HG03439 (cell line): ENCODE data around the gene EFCAB11.

Experiments used
- ATAC-seq: cut with Tn5 transposase; IDR thresholded peaks from one replicate; pipeline ENCODE4 v1.9.1; 2021; ENCODE audit warnings: mild to moderate bottlenecking, moderate library complexity; ENCODE audit not compliant: unreplicated experiment

The EFCAB11 gene

GRCh38 chr14:89957791-89958190, 3.3 kb upstream of the EFCAB11 start:
- no peak for ATAC-seq

DNA sequence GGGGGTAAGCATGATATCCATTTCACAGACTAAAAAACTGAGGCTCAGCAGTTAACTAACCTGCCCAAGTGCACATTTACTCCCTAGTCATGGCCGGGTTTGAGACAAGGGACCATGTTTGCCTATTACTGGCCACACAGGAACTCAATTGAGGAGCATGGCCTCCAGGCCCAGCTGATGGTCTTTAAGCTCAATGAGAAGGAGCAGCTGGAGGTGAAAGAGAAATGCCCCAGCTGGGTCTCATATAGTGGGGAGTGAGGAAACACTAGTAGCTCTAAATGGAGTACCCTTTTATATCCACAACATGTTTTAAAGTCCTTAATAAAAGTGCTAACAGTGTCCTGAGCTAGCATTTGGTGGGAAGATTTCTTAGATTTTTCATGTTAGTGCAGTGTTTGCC, 2.8 kb upstream of the EFCAB11 start:
- ATAC-seq = no peak

GRCh38 chr14:89956661-89957009, 2.1 kb upstream of the EFCAB11 start:
- no peak for ATAC-seq

DNA sequence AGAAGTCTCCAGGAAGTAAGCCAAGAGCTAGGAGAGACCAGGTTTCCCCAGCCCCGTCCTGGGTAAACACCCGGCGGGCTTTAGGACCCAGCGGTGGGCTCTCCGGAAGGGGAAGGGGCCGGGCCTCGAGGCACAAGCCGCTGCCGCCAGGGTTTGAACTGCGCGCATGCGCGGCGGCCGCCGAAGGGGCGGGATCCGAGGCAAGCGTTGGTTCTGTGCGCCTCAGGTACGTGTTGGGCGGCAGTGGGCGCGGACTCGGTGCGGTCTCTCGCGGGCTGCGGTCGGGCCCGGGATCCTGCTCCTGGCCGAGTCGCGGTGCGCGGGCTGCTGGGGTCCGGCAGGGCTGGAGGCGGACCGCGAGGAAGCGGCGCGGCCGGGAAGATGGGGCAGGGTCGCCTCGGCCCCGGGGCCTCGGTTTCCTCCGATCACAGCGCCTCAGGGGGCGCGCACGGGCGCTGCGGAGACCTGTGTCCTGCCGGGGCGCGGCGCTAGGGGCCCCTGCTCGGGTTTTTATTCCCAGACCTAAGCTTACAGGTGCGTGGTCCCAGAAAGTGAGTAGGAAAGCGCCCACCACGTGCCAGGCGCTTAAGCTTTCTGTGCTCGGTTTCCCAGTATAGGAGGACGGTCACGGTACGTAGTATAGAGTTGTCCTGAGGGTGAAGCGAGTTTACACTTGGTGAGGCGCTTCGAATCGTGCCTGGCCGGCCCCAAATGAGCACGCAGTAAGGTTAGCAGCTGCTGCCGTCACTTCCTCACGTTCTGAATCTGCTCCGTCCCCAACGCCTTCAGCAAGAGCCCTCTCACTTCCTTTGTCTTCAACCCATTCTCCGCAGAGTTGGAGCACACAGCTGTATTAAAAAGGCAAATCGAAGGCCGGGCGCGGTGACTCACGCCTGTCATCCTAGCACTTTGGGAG, 1.5 kb upstream of the EFCAB11 start, which contains the start of gene TDP1:
TSS of gene TDP1 (plus strand) at position 183 of the 916 bp plus-strand sequence. CDS start 7,188 bp downstream, outside the sequence.
- peak; percentile 69 for ATAC-seq

GRCh38 chr14:89955022-89955744, 653 bp upstream of the EFCAB11 start:
- ATAC-seq = peak; percentile 19

GRCh38 chr14:89953602-89954001, 928 bp downstream of the EFCAB11 start:
- ATAC-seq = no peak

DNA sequence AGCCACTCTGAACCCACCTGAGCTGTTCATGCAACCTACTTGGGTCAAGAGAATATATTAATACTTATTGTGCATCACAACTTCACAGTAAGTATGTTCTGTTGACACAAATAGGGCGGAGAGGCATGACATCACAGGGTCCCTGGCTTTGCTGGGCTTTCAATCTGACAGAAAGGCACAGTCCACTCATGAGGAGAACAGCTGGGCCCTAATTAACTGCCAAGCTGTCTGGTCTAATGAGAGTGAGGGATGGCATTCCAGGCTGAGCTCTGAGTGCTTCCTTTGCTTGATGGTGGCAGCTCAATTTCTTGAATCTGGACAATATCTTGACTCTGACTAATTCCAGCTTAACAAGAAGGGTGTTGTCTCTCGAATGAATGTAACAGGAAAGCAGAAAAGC, 2.0 kb downstream of the EFCAB11 start:
- ATAC-seq = no peak

DNA sequence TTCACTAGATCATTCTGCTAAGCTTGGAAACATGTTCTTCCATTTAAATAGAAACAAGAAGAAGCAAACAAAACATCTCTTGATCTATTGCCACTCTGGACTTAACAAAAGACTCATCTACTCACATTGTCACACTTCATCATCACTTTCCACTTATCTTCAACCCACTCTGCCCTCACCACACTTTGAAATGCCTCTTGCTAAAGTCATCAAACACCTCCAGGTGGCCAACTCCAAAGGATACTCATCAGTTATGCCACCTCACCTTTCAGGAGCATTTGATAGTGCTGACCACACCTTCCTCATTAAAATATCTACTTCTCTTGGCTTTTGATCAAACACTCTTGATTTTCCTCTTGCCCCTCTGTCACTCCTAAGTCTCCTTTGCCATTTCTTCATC, 7.2 kb downstream of the EFCAB11 start:
- no peak for ATAC-seq

- no peak for ATAC-seq
These were observed 12.6 kb downstream of the EFCAB11 start for GRCh38 chr14:89941830-89942377.

- no peak for ATAC-seq
These were observed 17.8 kb downstream of the EFCAB11 start for GRCh38 chr14:89936654-89937185.

- ATAC-seq = no peak
These were observed 21.5 kb downstream of the EFCAB11 start for GRCh38 chr14:89933002-89933401.

GRCh38 chr14:89927186-89927865, 27.2 kb downstream of the EFCAB11 start:
- no peak for ATAC-seq

DNA sequence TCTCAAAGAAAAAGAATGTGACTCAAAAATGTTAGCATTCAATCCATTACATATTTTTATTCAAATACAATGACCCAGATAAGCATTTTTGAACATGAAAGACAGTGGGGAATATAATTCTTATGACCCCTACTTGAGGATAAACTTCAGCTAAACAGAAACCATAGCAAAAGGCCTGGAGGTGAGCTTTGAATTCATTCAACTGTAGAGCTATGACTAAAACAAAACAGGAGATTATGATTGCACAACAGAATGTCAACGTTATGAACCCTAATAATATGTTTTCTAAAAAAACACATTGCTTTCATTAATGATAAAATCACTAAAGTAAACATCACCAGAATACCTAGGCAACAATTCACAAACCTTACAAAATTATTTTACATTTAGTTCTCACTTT, 27.8 kb downstream of the EFCAB11 start:
- ATAC-seq = no peak

GRCh38 chr14:89924268-89924667, 30.3 kb downstream of the EFCAB11 start:
- ATAC-seq = no peak

GRCh38 chr14:89922031-89922907, 32.3 kb downstream of the EFCAB11 start:
- no peak for ATAC-seq

- no peak for ATAC-seq
These were observed 33.2 kb downstream of the EFCAB11 start for GRCh38 chr14:89921346-89921745.

DNA sequence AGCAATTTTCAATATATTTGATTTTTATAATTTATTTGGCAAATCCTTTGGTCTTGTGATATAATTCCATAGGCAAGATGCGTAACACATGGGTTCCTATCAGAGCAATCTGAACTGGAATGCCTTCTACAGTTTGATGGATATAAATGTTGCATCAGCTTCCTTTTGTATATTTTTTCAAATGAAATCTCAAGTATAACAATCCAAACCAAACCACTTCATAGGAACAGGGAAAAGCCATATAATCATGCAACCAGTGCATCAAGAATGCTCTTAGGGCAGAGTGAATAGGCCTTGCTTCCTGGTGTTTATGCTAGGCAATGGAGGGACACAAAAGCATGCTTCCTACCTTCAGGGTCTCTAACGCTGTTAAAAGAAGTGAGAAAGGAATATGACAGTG, 34.5 kb downstream of the EFCAB11 start:
- ATAC-seq = no peak

- ATAC-seq = no peak
These were observed 35.8 kb downstream of the EFCAB11 start for GRCh38 chr14:89918721-89919120.

DNA sequence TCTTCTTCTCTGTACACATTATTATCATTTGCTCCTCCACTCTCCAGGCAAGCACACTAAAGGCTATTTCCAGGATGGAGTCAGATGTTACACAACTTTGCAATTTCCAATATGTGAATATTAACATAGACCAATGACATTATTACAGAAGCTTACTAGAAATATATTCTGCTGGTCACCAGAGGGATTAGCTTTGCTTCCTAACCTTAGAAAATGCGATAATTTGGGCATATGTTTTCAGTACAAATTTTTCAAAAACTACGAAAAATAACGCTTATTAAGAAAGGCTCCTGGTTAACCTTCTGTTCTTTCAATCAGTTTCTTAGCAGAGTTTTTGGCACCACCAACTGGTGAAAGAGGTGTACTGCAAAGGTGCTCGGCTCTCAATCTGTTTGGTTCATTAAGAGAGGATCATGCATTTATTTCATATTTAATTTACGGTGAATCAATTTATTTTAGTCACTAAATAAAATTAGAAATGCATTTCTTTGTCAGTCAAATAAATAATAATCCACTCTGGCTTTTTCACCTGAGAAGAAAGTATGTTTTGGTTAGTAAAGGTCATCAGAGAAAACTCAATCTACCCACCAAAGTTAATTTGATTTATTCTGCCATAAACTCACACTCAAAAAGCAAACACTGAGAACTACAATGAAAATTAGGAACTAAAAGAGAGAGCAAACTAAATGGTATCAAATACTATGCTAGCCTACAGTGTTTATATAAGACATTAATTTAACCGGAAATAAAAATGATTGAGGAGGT, 39.2 kb downstream of the EFCAB11 start:
- ATAC-seq = no peak
